ENCODE measurements around the gene SLC6A9.

Gene SLC6A9

DNA sequence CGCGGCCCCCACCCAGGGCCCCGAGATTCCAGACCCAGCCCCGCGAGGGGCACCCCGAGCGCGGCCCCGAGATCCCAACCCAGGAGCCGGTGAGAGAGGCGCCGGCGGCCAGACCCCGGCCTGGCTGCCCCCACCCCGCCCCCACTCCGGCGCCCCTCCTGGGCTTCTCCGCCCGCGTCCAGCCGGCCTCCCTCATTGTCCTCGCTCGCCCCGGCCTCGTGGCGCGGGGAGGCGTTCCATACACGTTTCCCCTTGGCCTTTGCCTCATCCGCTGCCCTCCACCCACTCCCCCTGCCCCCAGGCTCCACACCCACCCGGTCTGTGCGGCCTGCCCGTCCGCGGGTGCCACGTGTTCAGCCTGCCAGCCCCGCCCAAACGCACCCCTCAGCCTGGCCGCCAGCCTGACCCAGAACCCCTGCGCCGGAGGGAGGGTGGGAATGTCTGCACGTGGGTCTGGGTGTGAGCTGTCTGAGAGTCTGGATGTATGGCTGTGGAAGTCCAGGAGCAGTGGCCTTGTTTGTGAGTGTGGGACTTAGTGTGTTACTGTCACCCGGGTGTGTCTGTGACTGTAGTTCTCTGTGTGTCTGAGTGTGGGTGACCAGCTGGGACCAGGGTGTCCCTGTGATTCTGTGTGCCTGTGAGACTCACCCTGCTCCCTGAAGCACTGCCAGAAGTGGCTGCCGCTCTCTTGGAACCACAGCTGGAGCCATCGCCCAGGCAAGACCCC, 51.6 kb downstream of the SLC6A9 start:
- peak overlapping the region; percentile 77 for H3K27ac ChIP-seq
- no peaks in the 10 kb centered on the region for H3K9me3 ChIP-seq (ENCODE audit: severe bottlenecking)
- no peaks in the 10 kb centered on the region for H3K27me3 ChIP-seq (ENCODE audit: insufficient read depth, low read depth, severe bottlenecking)
- peak overlapping the region; percentile 43 for H3K4me3 ChIP-seq (ENCODE audit: low read depth, low read length)
- TF ChIP-seq CTCF (IDR thresholded peaks at IDR 0.05; ENCODE audit: low read depth, low read length): no peak
- peak; percentile 59 for DNase-seq
- peaks cover 62% of the 10 kb centered on the region for H3K36me3 ChIP-seq

DNA sequence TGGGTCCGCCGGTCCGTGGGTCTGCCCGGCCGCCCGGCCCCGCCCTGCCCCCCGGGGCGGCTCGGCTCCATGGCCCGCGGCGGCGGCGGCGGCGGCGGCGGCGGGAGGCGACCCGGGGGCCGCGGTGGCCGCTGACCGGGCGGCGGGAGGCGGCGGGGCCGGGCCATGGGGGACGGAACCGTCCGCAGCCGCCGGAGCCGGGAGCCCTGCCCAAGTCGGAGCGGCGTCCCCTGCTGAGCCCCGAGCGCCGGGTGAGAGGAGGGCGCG, 52.1 kb downstream of the SLC6A9 start:
- Histone ChIP-seq H3K9me3 (ENCODE audit: severe bottlenecking) (no peaks in the 10 kb centered on the region), H3K27me3 (ENCODE audit: insufficient read depth, low read depth, severe bottlenecking) (no peaks in the 10 kb centered on the region), H3K4me3 (ENCODE audit: low read depth, low read length) (peak overlapping the region; percentile 43), H3K27ac (peak overlapping the region; percentile 77), H3K36me3 (peaks cover 57% of the 10 kb centered on the region)
- DNase-seq: no peak
- TF ChIP-seq CTCF (IDR thresholded peaks at IDR 0.05; ENCODE audit: low read depth, low read length): no peak

DNA sequence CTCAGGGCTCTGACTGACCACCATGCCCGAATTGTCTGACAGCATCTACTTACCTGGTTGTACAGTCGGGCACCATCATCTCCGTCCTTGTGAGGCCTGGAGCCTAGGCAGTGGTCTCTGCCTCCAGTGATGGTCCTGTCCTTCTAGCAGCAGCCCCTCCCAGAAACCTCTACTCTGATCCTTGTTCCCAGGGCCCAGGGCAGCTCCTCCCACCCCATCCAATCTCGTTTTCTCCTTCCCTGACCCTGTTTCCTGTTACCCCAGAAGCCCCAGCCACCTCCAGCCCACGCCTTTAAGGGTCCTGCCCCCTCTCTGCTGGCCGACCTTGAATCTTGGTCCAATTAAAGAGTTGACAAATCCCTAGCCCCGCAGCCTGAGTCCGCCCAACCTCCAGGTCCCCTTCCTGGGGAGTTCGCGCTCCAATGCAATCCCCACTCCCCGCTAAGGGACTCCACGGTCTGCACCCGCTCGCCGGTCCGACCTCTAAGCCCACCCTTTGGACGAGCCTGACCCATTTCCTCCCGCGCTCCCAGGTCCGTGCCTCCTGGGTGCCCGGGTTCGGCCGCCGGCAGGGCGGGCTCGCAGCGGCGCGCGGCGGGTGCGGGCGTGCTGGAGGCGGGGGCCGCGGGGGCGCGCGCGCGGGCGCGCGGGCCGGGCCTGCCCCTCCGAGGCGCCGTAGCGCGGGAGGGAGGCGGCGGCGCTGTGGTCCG, 52.6 kb downstream of the SLC6A9 start, which contains the start of gene B4GALT2:
Gene B4GALT2 (plus strand): TSS at position 660 of the 710 bp plus-strand sequence. CDS start 1,951 bp downstream, outside the sequence.
- Histone ChIP-seq H3K27me3 (ENCODE audit: insufficient read depth, low read depth, severe bottlenecking) (no peaks in the 10 kb centered on the region), H3K27ac (peak within 1 kb of the TSS; percentile 77)
- DNase-seq: peak; percentile 50

DNA sequence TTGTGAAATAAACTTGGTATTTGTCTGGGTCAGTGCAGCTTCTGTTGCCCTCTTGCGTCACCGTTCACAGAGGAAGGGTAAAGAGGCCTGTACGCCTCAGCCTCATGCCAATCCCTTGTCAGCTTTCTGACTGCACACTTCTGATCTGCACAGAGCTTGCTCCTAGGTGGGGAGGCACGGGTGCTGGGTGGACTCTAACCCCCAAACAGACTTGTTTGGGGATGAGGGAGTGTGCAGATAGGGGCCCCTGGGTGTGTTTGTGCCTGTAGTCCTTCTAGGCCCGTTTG, 53.1 kb downstream of the SLC6A9 start:
- H3K9me3 ChIP-seq (ENCODE audit: severe bottlenecking): no peaks in the 10 kb centered on the region
- no peak for TF ChIP-seq CTCF (IDR thresholded peaks at IDR 0.05; ENCODE audit: low read depth, low read length)
- peak overlapping the region; percentile 74 for H3K4me3 ChIP-seq (ENCODE audit: low read depth, low read length)
- H3K27me3 ChIP-seq (ENCODE audit: insufficient read depth, low read depth, severe bottlenecking): no peaks in the 10 kb centered on the region
- H3K27ac ChIP-seq: no peak overlapping the region
- DNase-seq: no peak
- peaks cover 55% of the 10 kb centered on the region for H3K36me3 ChIP-seq

More for the DNA sequence above, 52.6 kb downstream of the SLC6A9 start, which contains the start of gene B4GALT2:
- Histone ChIP-seq H3K9me3 (ENCODE audit: severe bottlenecking) (no peaks in the 10 kb centered on the region), H3K4me3 (ENCODE audit: low read depth, low read length) (peak within 1 kb of the TSS; percentile 74), H3K36me3 (peaks cover 55% of the 10 kb centered on the region)
- TF ChIP-seq CTCF (IDR thresholded peaks at IDR 0.05; ENCODE audit: low read depth, low read length): no peak

DNA sequence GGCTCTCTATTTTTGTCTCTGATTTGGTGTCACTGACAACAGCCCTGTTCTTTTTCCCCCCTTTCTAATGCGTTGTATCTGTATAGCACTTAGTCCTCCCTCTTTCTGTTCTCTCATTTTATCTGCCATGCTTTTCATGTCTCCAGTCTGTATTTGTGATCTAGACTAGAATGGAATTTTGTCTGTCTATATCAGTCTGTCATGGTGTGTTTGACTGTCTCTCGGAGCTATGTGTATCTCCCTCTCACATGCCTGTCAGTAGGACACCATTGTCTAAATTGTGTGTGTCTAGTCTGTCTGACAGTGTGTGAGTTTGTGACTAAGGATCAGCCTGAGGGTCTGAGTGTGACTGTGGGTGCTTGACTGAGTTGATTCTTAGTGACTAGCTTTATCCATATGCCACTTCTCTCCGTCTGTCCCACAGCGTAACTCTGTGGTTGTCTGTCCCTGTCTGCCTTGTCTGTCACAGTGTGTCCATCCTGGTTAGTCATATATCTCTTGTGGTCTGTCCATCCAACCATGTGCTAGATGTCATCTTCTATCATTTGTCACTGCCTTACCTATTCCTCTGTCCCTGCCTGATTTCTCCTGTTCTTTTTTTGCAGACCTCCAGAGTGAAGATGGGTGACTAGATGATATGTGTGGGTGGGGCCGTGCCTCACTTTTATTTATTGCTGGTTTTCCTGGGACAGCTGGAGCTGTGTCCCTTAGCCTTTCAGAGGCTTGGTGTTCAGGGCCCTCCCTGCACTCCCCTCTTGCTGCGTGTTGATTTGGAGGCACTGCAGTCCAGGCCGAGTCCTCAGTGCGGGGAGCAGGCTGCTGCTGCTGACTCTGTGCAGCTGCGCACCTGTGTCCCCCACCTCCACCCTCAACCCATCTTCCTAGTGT, 53.6 kb downstream of the SLC6A9 start:
- no peaks in the 10 kb centered on the region for H3K27me3 ChIP-seq (ENCODE audit: insufficient read depth, low read depth, severe bottlenecking)
- no peak for DNase-seq
- TF ChIP-seq CTCF (IDR thresholded peaks at IDR 0.05; ENCODE audit: low read depth, low read length): no peak
- H3K4me3 ChIP-seq (ENCODE audit: low read depth, low read length): no peak overlapping the region
- H3K36me3 ChIP-seq: peaks cover 55% of the 10 kb centered on the region
- no peak overlapping the region for H3K27ac ChIP-seq
- H3K9me3 ChIP-seq (ENCODE audit: severe bottlenecking): no peaks in the 10 kb centered on the region
